Eye (tissue), 1 donor: ENCODE measurements around the gene DROSHA.

ENCODE experiments used
- DNase-seq: peaks from one replicate; pipeline ENCODE4 v3.0.0-alpha.2; 2015

Gene DROSHA

DNA sequence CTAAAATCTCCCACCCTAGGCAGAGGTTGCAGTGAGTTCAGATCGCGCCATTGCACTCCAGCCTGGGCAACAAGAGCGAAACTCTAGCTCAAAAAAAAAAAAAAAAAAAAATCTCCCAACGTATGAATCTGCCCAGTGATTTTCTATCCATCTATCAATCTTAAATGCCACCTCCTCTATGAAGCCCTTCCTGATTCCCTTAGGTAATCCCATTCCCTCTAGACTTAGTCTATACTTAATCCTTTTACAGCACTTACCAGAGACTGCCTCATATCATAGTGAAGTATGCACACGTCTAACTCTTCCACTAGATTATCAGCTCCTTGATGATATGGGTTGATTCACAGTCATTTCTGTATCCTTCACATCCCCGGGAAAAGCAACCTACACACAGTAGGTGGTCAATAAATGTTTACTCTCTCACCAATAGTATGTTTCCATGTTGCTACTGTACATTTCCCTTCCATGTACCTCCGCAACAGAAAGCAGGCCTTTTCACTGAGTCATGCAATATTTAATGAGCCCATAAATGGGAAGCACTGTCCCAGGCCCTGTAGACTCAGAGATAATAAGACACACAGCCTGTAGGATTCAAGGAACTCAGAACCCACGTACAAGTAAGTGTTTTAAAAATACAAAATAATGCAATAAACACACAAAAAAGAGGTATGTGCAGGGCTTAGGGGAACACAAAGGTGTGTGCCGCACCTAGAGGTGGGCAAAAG lies 1.2 kb downstream of the DROSHA start:
- DNase-seq = no peak

DNA sequence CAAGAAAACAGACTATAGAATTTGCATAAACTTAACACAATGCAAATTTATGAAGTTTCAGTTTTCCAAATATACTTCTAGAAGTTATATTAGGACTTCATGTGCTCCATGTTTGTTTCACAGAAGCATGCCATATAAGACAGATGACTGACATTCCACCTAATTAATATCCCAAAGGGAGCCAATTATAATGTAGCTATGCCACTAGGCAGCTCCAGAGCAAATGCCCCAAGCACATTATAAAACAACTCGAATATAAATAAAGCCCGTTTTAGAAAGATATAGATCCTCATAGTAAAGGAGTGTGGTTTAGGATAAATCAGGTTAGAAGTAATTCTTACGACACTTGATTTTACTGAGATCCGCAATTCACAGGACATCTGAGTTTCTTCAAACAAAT lies 8.9 kb downstream of the DROSHA start:
- DNase-seq = no peak

DNA sequence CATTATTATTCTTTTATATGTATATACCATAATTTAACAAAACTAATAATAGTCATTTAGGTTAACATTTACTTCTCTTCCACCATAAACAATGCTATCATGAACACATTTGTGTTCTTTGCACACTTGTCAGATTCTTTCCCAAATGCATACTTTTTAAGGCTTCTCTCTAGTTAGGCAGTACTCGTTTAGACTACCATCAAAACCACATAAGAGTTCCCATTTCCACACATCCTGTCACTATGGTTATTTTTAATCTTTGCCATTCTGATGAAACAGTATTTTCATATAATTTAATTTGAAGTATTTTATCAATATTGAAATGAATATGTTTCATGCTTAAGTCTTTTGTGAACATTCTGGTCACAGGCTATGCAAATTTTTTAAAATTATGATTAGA lies 15.1 kb downstream of the DROSHA start:
- no peak for DNase-seq

DNA sequence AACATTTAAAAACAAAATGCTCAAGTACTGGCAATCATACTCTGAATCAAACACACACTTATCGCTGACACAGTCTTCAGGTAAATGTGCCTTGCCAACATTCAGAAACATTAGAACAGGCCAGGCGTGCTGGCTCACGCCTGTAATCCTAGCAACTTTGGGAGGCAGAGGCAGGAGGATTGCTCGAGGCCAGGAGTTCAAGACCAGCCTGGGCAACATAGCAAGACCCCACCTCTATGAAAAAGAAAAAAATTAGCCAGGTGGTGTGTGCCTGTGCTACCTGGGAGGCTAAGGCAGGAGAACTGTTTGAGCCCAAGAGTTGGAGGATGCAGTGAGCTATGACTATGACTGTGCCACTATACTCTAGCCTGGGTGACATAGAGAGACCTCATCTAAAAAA lies 20.6 kb downstream of the DROSHA start:
- DNase-seq = no peak

DNA sequence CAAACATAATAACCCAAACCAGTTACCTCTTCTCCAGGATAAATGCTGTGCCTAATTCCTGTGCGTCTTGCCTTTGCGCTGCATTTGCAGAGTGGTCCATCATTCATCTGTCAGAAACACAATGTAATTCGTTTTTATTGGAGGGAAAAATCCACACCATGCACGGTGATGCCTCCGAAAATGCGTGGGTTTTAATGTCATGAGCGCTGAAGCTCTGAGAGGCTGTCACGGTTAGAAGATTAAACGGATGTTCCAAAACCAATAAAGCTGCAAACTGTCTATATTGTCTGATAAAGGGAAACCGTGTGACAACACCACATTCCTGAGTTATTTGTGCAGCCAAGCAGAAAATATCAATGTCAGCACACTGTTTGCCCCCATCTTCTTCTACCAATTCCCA lies 27.4 kb downstream of the DROSHA start:
- DNase-seq = peak; percentile 68

DNA sequence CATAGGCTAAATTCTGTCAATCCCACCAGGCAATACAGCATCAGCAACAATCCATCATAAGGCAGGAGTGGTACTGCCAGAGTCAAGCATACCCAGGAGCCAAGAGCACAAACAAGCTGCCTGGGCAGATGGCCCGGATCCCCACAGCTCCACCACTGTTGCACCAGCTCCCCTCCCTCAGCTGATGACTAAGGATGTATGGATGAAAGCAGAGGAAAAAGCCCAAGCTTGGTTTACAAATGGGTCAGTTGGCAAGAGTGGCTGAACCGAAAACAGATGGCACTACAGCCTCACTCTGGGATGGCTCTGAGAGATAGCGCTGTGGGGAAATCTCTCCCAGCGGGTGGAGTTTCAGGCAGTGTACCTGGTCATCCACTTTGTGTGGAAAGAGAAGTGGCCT lies 29.4 kb downstream of the DROSHA start:
- DNase-seq = no peak

DNA sequence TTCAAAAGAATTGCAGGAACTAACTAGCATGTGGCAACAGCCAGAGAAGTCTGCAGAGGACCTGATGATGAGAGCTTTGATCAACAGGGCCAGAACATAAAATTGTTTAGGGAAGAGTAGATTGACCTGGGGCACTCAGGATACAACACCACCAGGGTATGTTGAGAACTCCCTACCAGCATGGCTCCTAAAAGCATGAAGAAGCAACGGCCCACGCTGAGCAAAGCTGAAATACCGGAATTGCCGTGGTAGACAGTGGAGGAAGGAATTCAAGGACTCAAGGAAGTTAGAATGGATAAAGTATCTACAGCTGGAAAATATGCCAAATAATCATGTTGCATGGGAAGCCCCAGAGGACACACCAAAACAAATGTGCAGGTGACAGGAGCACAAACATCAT lies 31.6 kb downstream of the DROSHA start:
- no peak for DNase-seq

DNA sequence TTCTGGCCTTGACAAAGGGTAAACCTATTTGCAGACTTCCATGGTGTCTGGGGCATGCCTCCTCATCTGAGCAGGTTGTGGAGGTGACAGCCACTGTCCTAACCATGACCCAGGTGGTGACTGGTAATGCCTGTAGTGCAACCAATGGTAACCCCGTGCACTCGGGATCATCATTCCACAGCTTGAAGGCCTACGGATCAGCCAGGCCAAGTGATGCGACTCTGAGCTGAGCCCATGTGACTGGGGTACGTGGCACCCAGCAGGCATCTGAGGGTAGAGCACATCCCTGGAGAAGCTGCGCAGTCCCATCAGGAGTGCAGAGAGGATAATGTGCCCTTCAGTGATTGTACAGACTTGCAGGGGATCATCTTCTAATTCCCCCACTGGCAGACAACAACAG lies 35.0 kb downstream of the DROSHA start:
- no peak for DNase-seq

DNA sequence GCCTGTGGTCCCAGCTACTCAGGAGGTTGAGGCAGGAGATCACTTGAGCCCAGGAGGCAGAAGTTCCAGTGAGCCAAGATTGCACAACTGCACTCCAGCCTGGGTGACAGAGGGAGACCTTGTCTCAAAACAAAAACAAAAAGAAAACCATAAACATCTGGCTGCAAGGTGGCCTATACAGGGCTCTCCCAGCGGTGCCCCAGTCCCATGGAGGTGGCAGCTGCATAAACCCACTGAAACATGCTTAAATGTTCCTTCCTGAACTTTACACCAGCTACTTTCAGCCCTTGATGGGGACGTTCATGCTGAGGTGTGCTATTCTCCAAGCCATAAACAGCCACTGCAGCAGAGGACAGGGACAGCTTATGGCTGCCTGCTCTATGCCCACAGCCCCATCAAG lies 35.6 kb downstream of the DROSHA start:
- DNase-seq = no peak

DNA sequence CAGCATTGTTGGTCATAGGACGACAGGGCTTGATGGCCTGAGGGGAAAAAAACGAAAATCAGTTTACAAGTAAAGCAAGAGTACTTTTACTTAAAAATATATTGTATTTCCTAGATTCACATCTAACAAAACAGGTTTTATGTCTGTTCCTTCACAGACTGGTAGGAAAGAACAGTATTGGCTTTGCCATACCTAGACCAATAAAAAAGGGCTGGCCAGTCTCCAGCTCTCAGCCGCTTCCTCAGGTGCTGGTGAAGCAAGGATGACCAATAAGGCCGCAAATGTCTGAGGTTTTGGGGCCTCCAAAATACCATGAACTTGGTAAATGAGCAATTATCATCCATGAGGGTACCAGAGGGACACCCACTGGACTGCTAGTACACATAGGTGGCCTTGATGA lies 36.6 kb downstream of the DROSHA start:
- no peak for DNase-seq

DNA sequence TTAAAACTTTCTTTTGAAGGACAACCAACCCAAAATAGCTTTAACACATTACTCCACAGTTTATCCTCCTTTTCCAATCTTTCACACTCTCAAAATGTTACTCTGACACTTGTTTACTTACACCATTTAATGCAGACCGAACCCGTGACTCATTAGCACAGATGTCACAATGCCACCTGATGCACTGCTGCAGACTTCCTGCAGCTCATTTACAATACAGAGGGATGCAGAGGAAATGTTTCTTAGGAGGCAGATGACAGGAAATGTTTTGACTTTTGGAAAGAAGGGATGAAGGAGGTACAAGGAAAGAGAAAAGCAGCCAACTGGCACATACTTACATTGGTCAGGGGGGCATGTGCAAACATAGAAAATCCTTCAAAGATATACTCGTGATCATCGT lies 39.0 kb downstream of the DROSHA start:
- DNase-seq = no peak

DNA sequence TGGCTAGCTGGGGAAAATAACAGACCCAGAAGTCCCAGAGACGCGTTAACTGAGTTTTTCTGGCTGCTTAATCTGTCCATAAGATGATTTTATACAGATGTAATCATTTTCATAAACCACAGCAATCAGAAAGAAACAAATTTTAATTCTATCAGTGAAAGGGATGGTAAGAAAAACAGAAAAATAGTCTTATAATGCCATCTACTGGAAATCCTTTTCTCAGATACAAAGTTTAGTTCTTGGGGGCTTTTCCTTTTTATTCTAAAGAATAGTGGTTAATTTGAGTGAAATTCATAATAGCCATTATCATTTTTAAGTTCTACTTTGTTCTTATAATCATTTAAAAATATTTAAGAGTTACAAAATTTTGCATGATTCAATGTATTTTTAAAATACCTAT lies 44.4 kb downstream of the DROSHA start:
- peak; percentile 3 for DNase-seq

DNA sequence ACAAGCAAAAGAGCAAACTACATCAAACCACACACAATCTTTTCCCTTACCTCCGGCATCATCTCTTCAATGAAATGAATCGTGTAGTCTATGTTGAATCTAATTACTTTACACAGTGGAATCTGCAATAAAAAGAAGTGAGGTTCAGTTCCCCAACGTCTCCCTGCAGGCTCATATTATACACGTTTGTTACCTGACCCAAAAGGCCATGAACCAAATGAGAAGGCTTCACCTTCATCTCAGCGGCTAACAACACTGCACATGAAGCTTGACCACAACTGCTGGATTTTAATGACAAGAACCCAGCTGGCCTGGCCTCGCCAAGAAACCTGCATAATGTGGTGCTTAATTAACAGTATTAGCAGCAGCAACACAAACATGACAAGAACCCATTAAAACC lies 45.5 kb downstream of the DROSHA start:
- DNase-seq = no peak

DNA sequence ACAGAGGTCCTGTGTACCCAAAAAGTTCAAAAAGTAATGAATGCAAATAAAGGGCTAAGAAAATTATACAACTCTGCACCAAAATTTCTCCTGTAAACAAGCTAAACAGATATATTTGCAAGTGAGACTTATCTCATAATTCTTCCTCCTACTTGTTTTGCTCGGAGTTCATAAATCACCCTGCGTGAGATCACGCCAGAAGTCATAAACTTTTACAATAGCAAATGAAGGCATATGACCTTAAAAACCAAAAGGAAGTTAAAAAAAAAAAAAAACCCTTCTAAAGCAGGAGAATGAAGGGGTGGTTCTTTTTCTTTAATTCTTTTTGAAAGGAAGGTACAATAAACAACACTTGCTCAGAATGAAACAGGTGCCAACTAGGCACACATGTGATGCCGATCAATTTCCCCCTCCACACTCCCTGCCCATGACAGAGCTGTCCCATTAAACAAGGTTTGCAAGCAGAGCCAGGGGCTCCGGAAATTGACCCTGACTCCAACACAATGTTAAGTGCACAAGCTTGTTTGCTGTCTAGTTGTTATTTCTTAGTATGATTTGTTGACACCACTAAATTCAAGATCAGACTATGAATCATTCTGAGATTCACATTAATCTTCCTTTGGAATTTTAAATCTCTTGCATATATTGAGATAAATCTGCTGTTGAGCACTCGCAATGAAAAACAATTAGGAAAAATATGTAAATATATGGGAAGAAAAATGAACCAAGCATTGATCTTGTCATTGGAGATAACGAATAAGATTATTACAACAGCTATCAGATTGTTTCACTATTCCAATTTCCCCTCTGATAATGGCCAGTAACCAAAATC lies 46.3 kb downstream of the DROSHA start:
- DNase-seq = peak; percentile 5

DNA sequence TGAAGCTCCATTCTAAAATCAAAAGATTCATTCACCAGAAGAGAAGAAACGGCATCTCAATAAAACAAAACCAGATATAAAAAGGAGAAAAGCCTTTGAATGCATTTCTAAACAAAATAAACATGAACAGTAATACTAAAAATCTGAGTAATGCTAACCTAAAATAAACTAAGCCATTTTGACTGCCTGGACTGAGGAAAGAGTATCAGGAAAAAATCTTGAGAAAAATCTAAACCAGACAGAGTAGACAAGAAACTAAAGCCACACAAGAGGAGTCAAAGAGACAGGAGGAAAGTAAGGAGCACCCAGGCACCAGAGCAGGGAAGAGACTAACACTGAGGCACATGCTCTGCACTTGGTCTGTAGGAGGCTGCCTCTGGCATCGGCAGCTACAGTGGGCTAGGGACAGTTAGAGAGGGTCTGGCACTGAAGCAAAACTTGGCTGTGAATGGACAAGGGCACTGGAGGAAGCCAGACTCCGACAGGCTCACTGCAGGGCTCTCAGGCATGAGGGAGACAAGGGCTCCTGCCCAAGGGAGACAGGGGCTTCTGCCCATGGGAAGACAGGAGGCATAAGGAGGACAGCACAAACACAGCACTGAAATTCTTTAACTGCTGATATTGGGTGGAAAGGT lies 50.2 kb downstream of the DROSHA start:
- no peak for DNase-seq

DNA sequence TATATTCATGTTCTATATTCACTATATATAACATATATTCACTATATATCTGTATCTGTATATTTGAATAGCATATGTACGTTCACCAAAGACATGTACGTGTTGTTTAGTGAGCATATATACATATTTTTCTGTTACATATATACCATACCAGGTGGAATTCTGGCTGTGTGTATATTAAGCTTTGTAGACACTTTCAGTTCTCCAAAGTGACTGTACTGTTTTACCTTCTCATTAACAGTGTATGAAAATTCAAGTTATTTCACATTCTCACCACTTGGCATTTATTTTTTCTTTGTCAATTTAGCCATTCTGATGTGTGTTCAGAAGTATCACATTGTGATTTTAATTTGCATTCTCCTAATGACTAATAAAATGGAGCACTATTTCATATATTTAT lies 52.2 kb downstream of the DROSHA start:
- no peak for DNase-seq

DNA sequence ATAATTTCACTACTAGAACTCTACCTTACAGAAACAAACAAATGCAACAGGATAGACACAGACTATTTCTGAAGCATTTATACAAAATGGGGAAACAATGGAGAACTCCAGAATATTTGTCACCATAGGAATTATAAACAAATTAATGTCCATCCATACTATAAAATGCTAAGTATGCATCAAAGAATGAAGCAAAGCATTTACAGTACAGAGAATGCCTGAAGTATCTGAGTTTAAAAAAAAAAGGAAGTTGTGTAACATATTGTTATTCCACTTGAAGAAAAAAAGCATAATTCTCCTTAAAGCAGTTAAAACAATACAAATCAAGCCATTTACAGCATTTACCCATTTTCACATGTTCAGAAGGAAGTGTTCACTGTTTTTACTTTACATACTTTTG lies 53.0 kb downstream of the DROSHA start:
- DNase-seq = no peak

DNA sequence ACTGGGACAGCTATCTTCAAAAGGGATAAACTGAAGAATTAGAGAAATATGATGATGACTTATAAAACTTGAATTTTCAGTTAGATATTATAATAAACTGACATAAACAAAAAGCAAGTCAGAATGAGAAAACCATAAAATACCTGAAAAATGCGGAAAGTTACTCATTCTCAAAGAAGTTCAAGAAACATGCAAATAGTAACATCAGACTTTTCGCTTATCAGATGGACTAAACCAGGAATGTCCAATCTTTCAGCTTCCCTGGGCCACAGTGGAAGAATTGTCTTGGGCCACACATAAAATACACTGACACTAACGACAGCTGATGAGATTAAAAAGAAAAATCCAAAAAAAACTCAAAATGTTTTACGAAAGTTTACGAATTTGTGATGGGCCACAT lies 53.9 kb downstream of the DROSHA start:
- DNase-seq = no peak

DNA sequence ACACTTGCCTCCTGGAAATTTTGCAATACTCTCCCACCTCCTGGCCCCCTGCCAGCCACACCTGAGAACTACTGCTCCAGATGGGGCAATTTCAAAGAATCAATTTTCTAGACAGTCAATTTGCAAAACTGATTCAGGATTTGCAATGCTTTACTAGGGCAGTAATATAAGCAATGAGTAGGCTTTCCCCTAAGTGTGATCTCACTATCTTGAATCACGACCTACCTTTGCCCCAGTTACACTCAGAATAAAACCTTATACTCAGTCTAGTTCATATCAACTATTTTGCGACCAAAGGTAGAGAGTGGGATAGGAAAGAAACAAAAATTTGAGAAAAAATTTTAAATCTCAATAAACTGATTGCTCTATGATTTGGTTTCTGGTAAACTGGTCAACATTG lies 54.4 kb downstream of the DROSHA start:
- no peak for DNase-seq

DNA sequence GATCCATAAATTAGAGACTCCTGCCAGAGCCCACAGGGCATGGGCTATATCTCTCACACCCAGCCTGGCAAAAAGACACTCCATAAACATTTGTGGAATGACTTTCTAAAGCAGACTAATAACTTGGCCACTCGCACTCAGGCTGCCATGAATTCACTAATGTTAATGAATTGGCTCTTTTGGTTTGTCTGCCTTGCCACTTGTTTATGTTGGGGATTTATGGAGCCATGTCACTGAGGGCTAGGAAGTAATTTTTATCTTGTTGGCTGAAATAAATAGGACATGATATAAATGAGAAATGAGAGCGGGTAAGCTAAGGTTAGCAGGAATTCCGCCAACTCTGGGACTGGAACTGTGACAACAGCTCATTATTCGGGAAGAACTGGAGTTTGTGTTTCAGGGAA lies 55.2 kb downstream of the DROSHA start:
- DNase-seq = no peak

DNA sequence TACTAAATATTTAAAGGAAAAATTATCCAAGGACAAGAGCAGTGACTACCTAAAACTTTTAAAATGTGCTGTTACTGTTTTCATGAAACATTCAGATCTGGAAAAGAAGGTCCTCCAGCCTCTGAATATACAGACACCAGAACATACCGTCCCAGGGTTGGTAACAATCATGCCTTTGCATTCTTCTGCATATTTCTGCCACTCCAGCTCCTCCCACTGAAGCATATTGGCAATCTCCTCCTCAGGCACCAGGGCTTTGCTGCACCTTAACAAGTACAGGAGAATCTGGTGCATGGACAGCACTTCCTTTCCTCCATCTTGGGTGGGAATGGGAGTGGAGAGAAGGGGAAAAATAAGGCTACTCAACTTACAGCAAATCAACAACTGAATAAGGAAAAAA lies 60.0 kb downstream of the DROSHA start:
- DNase-seq = no peak

DNA sequence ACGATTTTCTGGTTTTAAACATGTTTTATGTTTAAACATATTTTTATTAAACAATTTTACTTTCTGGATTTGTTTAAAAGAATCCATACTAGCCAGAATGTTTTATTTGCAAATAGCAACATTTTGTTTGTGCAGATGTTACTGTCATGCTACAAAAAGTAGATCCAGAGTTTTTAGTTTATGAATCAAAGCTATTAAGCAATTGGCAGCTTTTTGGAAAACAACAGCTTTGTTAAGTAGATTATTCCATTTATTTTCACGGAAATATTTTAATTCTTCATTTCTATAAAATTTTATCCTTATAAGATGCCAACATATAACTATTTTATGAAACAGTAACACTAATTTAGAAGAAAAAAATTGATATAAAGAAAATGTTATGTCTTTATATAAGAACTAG lies 60.9 kb downstream of the DROSHA start:
- no peak for DNase-seq

DNA sequence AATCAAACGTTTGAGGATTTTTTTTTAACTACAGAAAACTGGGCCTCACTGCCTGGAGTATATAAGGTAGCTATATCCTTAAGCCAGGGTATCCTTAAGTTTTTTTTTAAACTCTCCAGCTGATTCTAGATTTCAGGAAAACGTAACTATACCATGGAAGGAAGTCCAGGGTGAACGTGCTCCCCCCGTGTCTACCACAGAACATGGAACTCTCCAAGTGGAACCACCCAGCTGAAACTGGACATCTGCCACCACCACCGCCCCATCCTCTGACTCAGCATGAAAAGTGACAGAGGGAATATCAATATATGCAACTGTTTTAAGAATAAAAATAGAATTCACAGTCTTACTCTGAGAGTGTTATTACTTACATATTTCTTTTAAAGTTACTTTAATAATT lies 61.3 kb downstream of the DROSHA start:
- no peak for DNase-seq

DNA sequence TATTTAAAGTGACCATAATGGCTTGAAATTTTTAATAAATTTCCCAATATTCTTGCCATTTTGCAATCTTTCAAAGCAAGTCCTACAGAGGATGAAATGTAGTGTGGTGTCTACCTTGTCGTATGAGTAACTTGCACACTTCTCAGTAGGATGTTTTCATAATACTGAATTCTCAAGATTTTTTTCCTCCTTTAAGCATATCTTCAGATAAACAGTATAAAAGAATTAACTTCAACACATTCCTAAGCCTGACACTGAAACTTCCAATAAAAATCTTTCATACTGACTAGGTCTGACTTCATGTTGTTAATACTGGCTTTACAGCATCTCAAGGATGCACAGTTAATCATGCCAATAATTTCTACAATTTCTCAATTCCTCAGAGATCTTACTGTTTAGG lies 62.0 kb downstream of the DROSHA start:
- no peak for DNase-seq
